SU-DHL-6 (cell line): ENCODE results near the gene ZFP82.

Experiments used
- H2AFZ ChIP-seq: fragments of 200-600 bp; sonication (generic); 2 replicates; pipeline ENCODE4 v1.6.1; 2014; ENCODE audit warnings: low read depth, mild to moderate bottlenecking, moderate library complexity, mixed read lengths, antibody characterized with exemption, low read length; ENCODE audit not compliant: severe bottlenecking
- H3F3A ChIP-seq: fragments of 200-600 bp; shearing (Covaris generic); 2 replicates; pipeline ENCODE4 v1.6.0; 2016; ENCODE audit warnings: antibody characterized with exemption, mild to moderate bottlenecking; ENCODE audit not compliant: insufficient read depth
- H3K27ac ChIP-seq: fragments of 200-600 bp; sonication (generic); 2 replicates; pipeline ENCODE4 v1.5.1; 2016; ENCODE audit warnings: low read depth, mild to moderate bottlenecking, low read length, moderate library complexity, mixed read lengths
- H3K27me3 ChIP-seq: fragments of 200-600 bp; sonication (generic), shearing (Covaris generic); 2 replicates; pipeline ENCODE4 v1.6.0; 2014; ENCODE audit warnings: mild to moderate bottlenecking, low read length
- H3K36me3 ChIP-seq: fragments of 200-600 bp; sonication (generic); 2 replicates; pipeline ENCODE4 v1.6.1; 2014; ENCODE audit warnings: mild to moderate bottlenecking, low read length, mixed read lengths
- H3K4me2 ChIP-seq: fragments of 300-600, 200-600 bp; shearing (Covaris generic), sonication (generic); 2 replicates; pipeline ENCODE4 v1.6.0; 2014; ENCODE audit warnings: low read length, low read depth, mild to moderate bottlenecking; ENCODE audit not compliant: poor library complexity, severe bottlenecking
- H3K4me3 ChIP-seq: fragments of 200-600 bp; sonication (generic); 2 replicates; pipeline ENCODE4 v1.5.1; 2014; ENCODE audit warnings: antibody characterized with exemption, low read length, mild to moderate bottlenecking, mixed read lengths; ENCODE audit not compliant: insufficient read depth, poor library complexity, severe bottlenecking
- H3K79me2 ChIP-seq: fragments of 200-600 bp; sonication (generic); 2 replicates; pipeline ENCODE4 v1.6.1; 2014; ENCODE audit warnings: mild to moderate bottlenecking, low read length, moderate library complexity; ENCODE audit not compliant: insufficient read depth
- H3K9ac ChIP-seq: fragments of 200-600 bp; sonication (generic); 2 replicates; pipeline ENCODE4 v1.7.0; 2014; ENCODE audit warnings: mild to moderate bottlenecking, low read length
- H3K9me2 ChIP-seq: fragments of 200-600 bp; sonication (generic); replicated peaks from 2 replicates; pipeline ENCODE4 v1.6.1; 2014; ENCODE audit warnings: low read length; ENCODE audit not compliant: insufficient read depth
- H3K9me3 ChIP-seq: fragments of 200-600 bp; sonication (generic); 2 replicates; pipeline ENCODE4 v1.6.1; 2014; ENCODE audit warnings: low read length, mixed read lengths; ENCODE audit not compliant: insufficient read depth
- H4K20me1 ChIP-seq: fragments of 200-600 bp; sonication (generic); 2 replicates; pipeline ENCODE4 v1.6.1; 2014; ENCODE audit warnings: low read depth, mild to moderate bottlenecking, antibody characterized with exemption, low read length, moderate library complexity, mixed read lengths
- CTCF ChIP-seq: fragments of 200-600 bp; sonication (generic); IDR thresholded peaks from one replicate; pipeline ENCODE4 v1.5.1; 2017; ENCODE audit warnings: antibody characterized with exemption, mild to moderate bottlenecking, low read length, moderate library complexity; ENCODE audit not compliant: insufficient read depth, poor library complexity, severe bottlenecking
- EZH2phosphoT487 ChIP-seq: fragments of 200-600 bp; sonication (generic), shearing (Covaris generic); conservative IDR thresholded peaks from 2 replicates; pipeline ENCODE4 v1.6.1; 2018; ENCODE audit warnings: mild to moderate bottlenecking, antibody characterized with exemption, low read length, moderate library complexity, mixed read lengths

Gene ZFP82

GRCh38 chr19:36449059-36449670 lies 30.7 kb upstream of the ZFP82 start:
- Histone ChIP-seq H3K4me3 (no peak overlapping the region), H3K4me2 (no peak overlapping the region), H3K9ac (no peak overlapping the region), H3K27me3 (no peaks in the 10 kb centered on the region), H4K20me1 (no peaks in the 10 kb centered on the region), H3K9me2 (no peaks in the 10 kb centered on the region), H3K27ac (no peak overlapping the region), H3K36me3 (peaks cover 54% of the 10 kb centered on the region), H3K9me3 (peaks cover 43% of the 10 kb centered on the region; the same call in 1 of the 2 replicates), H3K79me2 (no peaks in the 10 kb centered on the region), H2AFZ (no peak overlapping the region), H3F3A (no peaks in the 10 kb centered on the region)
- TF ChIP-seq CTCF (no peak), EZH2phosphoT487 (no peak)

- Histone ChIP-seq H3K9me3 (no peaks in the 10 kb centered on the region), H3K9me2 (no peaks in the 10 kb centered on the region), H3K4me2 (no peak overlapping the region), H3K4me3 (no peak overlapping the region), H3K27me3 (no peaks in the 10 kb centered on the region), H3F3A (no peaks in the 10 kb centered on the region), H3K36me3 (0 out of 2 replicates have a peak, but pooled peaks cover 4% of the 10 kb centered on the region), H3K27ac (no peak overlapping the region), H3K9ac (no peak overlapping the region), H2AFZ (no peak overlapping the region), H4K20me1 (no peaks in the 10 kb centered on the region), H3K79me2 (no peaks in the 10 kb centered on the region)
- TF ChIP-seq CTCF (no peak), EZH2phosphoT487 (no peak)
Observed at GRCh38 chr19:36441339-36441738, 22.9 kb upstream of the ZFP82 start.

GRCh38 chr19:36436531-36436930 lies 18.1 kb upstream of the ZFP82 start:
- no peaks in the 10 kb centered on the region for H3K27me3 ChIP-seq
- no peaks in the 10 kb centered on the region for H3K9me2 ChIP-seq
- H3F3A ChIP-seq: no peaks in the 10 kb centered on the region
- H3K27ac ChIP-seq: no peak overlapping the region
- TF ChIP-seq CTCF (no peak), EZH2phosphoT487 (no peak)
- H3K9ac ChIP-seq: no peak overlapping the region
- no peak overlapping the region for H3K4me3 ChIP-seq
- H3K36me3 ChIP-seq: no peaks in the 10 kb centered on the region
- no peaks in the 10 kb centered on the region for H3K9me3 ChIP-seq
- no peaks in the 10 kb centered on the region for H4K20me1 ChIP-seq
- H2AFZ ChIP-seq: no peak overlapping the region
- no peak overlapping the region for H3K4me2 ChIP-seq
- no peaks in the 10 kb centered on the region for H3K79me2 ChIP-seq
